DOHH2 (cell line): ENCODE data around the gene VTI1A.

Experiments
- CTCF ChIP-seq: fragments of 200-600 bp; sonication (generic); IDR thresholded peaks from one replicate; pipeline ENCODE4 v1.5.1; 2014; ENCODE audit warnings: antibody characterized with exemption, mild to moderate bottlenecking, low read depth, low read length; ENCODE audit not compliant: poor library complexity, severe bottlenecking
- EZH2phosphoT487 ChIP-seq: fragments of 200-600 bp; sonication (generic); IDR thresholded peaks from 2 replicates; pipeline ENCODE4 v1.6.1; 2017; ENCODE audit warnings: borderline replicate concordance, mild to moderate bottlenecking, antibody characterized with exemption, low read length, moderate library complexity, mixed read lengths

- no peak for TF ChIP-seq CTCF
- no peak for TF ChIP-seq EZH2phosphoT487
These were observed 240.6 kb downstream of the VTI1A start for GRCh38 chr10:112687647-112688046.
